Stimulated activated CD4-positive, alpha-beta T cell treated with anti-CD3 and anti-CD28 coated beads, Interleukin-1b, Interleukin-23, amount 100 ng/mL, for 1 hour (primary cell): ENCODE results near the gene ETHE1.
A peak's percentile ranks its signal among the peaks of the same experiment; 100 is the strongest.

Experiments used
- DNase-seq, 2 donors: peaks; one replicate each; pipeline ENCODE4 v3.0.0-alpha.2; 2020; ENCODE audit warnings: low read depth in 2 of 2

ETHE1 gene, protein sequence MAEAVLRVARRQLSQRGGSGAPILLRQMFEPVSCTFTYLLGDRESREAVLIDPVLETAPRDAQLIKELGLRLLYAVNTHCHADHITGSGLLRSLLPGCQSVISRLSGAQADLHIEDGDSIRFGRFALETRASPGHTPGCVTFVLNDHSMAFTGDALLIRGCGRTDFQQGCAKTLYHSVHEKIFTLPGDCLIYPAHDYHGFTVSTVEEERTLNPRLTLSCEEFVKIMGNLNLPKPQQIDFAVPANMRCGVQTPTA

DNA sequence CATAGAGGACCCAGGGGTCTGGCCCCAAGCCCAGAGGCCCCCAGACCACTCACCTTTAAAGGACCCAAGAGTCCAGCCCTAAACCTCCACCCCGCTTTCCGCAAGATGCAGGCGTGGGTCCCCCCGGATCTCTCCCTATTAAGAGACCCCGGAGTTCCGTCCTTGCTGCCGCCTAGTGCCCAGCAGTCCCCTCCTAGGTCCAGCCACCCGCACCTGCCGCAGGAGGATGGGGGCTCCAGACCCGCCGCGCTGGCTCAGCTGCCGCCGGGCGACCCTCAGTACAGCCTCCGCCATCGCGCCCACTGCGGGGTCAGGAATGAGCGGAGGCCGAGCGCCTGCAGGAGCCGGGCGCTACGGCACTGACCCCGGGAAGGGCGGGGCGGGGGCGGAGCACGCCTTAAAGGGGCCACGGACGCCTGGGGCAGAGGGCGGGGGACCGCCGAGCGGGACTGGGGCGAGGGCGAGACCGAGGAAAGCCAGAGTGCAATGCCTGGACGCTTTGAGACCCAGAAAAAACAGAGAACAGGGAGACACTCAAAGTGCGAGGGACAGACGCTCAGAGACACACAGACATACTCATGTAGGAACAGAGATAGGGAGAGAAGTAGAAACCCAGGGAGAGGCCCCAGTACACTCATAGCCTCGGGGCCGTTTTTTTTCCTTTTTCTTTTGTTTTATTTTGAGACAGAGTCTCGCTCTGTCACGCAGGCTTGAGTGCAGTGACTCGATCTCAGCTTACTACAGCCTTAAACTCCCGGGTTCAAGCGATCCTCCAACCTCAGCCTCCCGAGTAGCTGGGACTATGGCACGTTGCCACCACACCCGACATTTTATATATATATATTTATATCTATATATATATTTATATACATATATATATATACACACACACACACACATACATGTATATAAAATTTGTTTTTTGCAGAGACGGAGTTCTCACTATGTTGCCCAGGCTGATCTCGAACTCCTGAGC lies at the start of gene ETHE1:
TSS of gene ETHE1 (minus strand) at position 318 of the 976 bp plus-strand sequence. CDS start at position 294, 24 bp downstream.
- peak in 1 of 2 donors; percentile 57 for DNase-seq

DNA sequence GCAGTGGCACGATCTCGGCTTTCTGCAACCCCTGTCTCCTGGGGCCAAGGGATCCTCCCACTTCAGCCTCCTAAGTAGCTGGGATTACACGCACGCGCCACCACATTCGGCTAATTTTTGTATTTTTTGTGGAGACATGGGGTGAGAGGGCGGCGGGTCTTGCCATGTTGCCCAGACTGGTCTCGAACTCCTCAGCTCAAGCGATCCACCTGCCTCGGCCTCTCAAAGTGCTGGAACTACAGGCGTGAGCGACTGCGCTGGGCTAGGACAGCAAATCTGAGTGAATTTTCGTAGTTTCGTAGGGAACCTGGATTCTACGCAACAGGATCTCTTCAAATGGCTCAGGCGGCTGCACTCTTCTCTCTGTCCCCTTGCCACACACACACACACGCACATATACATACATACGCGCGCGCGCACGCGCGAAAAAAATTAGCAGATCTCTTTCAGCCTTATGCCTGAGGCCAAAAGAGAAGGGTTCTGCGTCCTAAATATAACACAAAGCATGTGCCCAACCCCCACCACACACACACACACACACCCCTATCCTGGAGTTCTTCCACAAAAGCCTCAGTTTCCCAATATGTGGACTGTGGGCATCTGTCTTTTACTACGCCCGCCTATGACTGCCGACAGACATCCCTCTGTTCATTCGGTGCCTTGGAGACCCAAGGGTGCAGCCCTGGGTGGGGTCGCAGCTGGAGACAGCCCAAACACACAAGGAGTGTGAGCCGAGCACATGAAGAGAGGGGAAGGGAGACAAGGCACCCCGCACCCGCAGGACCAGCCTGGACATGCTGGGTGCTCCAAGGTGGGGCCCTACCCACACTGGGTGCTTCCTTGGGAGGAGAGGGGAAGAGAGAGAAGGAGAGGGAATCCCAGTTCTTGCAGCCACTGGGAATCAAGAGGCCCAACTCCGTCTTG lies 49.2 kb upstream of the ETHE1 start:
- DNase-seq: no peak

DNA sequence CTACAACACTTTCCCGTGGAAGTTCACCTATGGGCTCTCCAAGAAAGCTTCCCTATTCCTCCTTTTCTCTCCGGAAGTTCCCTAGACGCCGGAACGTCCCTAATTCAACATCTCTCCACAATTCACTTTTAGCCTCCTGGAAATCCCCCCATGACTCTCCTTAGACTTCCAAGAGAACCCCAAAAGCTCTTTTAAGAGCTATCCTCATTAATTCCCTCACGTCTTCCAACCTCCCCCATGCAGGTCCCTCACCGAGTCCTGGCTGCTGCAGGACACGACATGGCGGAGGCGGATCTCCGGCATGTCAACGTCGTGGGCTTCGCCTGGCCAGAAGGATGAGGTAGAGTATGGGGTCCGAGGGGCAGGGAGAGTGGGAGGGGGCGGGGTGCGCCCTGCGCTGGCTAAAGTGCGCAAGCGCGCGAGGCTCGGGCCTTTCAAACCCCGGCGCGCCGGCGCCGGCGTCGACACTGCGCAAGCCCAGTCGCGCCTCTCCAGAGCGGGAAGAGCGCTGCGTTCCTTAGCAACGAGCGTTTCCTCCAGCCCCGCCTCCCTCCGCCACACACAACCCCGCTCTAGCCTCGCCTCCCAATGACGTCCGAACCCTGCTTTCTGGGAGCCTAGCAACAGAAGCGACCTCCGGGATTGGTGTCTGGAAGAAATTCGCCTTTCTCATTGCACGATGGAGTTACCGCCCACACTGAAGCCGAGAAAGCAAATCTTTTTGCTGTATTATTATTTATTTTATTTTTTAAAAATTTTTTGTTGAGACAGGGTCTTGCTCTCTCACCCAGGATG lies 48.4 kb upstream of the ETHE1 start, which contains the start of the genes PINLYP and XRCC1:
TSS of gene PINLYP (plus strand) at position 646 of the 795 bp plus-strand sequence. CDS start 1,391 bp downstream, outside the sequence.
TSS of gene XRCC1 (minus strand) at position 372 of the 795 bp plus-strand sequence. CDS start at position 303, 69 bp downstream.
- DNase-seq: peak; percentile 82 to 90

DNA sequence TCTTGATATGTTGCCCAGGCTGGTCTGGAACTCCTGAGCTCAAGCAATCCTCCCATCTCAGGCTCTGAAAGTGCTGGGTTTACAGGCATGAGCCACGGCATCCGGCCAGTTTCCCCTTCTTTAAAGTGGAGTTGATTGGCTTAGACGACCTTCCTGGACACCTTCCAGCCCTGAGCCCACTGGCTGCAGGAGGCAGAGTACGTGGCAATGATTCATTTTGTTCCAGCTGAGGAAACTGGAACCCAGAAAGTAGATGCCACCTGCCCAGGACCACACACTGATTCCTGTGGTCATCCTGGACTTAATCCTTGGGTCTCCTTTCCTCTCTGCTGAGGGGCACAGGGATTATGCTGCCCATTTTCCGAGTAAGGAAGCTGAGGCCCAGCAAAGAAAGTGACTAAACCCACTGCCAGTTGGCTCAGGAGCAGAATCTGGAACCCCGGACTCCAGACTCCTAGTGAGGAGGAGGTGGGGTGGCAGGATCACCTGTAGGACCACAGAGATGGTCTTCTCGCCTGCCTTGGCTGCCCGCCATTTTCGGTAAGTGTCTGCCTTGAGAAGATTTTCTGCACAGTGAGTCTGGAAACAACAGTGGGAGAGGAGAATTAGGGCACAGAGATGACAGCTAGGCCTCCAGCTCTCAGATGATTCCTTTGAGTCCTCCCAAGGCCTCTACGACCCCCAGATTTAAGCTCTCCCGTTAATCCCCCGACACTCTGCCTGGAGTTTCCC lies 47.6 kb upstream of the ETHE1 start:
- no peak for DNase-seq

DNA sequence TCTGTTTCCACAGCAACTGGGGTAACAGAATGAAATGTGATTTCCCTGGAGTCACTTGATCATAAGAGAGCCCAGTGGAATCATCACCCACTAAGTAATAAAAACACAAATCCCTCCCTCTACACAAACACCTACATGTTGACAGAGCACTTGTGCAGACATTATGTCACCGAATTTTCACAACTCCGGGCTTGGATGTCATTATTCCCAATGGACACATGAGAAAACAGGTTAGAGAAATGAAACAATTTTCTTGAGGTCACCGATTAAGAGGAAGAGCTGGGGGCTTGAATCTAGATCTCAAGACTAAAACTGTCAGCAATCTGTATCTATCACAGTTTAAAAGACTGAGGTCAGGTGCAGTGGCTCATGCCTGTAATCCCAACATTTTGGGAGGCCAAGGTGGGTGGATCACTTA lies 45.2 kb upstream of the ETHE1 start:
- no peak for DNase-seq

DNA sequence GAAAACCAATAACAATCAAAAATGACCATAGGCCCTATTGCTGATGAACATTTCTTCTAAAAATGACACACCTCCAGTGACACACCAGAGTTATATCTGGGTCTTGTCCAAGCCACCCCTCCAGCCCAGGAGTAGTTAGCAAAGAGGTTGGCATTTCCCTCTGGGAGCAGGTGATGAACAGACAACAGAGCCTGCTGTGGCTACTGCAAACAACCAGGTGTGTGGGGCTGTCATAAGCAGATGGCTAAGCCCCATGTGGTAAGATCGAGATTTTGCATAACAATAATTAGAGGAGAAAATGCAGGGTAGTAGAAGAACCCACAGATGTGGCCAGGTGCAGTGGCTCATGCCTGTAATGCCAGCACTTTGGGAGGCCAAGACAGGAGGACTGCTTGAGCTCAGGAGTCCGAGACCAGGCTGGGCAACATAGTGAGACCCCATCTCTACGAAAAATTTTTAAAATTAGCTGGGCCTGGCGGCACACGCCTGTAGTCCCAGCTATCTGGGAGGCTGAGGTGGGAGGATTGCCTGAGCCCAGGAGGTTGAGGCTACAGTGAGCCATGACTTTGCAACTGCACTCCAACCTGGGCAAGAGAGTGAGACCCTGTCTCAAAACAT lies 43.3 kb upstream of the ETHE1 start:
- DNase-seq: no peak

DNA sequence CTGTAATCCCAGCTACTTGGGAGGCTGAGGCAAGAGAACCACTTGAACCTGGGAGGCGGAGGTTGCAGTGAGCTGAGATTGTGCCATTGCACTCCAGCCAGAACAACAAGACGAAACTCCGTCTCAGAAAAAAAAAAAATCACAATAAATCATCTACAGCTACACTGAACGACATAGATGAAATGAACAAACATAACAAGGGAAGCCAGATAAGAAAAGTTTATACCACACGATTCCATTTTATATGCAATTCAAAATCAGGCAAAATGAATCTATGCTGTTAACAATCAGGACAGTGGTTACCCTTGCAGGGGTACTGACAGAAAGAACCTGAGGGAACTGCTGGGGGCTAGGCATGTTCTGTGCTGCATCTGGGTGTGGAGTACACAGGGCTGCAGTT lies 42.7 kb upstream of the ETHE1 start:
- no peak for DNase-seq

DNA sequence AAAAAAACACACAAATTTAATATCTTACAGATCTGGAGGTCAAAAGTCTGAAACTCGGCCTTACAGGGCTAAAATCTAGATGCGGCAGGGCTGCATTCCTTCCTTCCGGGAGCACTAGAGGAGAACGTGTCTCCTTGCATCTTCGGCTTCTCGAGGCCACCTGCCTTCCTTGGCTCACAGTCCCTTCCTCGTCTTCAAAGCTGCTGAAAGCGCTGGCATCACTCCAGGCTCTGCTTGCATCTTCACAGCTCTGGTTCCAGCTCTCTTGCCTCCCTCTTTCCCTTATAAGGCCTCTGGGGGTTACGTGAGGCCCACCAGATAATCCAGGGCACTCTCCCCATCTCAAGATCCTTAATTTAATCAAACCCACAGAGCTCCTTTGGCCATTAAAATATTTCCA lies 37.8 kb upstream of the ETHE1 start:
- DNase-seq: no peak

DNA sequence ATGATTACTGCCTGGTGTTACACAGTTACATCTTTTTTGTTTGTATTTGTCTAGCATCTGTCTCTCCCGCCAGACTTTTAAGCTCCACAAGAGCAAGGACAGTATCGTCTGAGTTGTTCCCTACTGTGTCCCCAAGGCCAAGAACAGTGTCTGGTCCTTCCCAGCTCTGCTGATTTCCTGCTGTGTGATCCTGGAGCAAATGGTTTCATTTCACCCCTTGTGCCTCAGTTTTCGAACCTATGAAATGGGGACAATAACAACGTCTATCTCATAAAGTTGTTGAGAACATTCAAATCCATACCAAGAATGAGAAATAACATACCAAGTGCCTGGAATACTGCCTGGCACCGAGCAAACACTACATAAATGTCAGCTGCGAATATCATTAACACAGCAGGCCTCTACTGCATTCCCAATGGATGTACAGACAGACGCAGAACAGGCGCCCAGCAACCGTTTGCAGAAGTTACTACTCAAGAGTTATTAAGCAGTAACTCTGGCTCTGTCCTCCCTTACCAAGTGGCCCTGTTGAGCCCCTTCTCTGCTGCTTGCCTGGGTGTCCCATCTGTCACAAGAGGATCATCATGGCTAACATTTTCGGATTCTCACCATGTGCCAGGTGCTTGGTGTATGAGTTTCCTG lies 36.9 kb upstream of the ETHE1 start:
- DNase-seq: no peak

DNA sequence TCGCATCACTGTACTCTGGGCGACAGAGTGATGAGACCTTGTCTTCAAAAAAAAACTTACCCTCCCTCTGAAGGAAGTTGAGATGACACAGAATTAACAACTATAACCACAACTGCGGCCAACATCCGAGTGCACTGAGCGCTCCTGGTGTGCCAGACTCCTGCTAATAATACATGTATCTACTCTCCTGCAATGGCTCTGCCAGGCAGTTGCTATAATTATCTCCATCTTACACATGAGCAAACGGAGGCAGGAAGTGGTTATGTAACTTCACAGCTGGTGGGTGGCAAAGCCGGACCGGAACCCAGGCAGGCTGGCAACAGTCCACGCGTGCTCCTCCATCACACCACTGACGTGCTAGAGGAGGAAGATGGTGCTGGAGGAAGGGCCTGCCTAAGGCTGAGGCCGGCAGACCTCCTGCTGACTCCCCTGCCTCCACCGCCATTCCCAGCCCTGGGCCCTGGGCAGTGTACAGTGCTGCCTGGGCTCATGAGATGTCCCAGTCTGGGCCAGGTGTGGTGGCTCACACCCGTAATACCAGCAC lies 35.8 kb upstream of the ETHE1 start:
- peak; percentile 30 to 55 for DNase-seq

DNA sequence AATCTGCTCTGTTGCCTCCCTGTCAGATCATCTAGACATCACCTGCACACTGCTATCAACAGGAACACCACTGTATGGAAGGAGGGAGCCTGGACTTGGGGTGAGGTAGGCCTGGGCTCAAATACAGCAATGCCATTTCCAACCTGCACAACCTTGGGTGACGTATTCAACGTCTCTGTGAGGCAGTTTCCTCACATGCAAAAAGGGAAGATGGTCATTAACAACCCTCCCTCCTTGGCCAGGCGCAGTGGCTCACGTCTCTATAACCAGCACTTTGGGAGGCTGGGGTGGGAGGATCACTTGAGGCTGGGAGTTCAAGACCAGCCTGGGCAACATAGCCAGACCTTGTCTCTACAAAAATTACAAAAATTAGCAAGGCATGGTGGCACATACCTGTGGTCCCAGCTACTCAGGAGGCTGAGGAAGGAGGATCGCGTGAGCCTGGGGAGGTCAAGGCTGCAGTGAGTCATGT lies 35.3 kb upstream of the ETHE1 start:
- DNase-seq: no peak

DNA sequence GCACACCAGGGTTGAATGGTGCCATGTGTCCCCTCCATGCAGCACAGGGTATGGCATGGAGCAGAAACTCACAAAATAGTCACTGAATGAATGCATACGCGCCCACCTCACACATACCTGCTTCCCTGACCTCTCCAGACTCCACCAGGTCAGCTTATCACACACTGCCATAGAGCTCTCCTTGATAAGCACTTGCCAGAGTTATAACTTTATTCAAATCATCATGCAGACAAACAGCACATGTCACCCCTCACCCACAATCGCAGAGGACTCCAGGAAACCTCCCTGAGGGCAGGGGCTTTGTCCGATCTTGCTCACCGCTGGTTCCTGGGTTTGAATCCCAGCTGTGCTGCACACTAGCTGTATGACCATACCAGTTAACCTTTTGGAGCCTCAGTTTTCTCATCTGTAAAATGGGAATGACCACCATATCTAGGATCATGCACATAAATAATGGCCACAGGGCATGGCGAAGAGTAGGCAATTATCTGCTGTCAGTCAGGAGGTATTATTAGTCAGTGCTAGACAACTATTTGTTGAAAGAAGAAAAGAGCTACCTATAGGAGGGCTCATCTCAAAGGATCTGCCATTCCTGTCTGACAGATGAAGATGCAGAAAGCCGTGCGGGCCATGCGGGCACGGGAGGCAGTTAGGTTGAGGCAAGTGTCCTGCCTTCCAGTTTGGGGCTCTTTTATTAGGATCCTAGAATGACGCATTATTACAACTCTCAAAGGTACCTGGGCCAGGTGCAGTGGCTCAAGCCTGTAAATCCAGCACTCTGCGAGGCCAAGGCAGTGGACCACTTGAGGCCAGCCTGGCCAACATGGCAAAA lies 34.4 kb upstream of the ETHE1 start:
- DNase-seq: no peak

DNA sequence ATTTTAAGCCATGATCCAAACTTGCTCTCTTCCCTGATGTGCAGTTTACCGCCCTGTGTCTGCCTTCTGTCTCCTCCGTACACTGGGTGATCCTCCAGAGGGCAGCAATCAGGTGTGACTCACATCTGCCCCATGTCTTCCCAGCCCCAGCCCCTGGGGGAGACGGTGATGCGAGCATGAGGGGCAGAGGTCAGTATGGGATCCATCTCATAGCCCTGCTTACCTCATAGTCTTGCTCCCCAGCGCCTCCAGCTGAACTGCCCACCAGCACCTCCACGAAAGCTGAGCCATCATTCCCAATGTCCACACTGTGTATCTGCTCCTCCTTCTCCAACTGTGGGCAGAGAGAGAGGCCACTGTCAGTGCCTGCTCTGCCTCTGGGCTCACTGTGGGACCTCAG lies 33.7 kb upstream of the ETHE1 start:
- DNase-seq: no peak

DNA sequence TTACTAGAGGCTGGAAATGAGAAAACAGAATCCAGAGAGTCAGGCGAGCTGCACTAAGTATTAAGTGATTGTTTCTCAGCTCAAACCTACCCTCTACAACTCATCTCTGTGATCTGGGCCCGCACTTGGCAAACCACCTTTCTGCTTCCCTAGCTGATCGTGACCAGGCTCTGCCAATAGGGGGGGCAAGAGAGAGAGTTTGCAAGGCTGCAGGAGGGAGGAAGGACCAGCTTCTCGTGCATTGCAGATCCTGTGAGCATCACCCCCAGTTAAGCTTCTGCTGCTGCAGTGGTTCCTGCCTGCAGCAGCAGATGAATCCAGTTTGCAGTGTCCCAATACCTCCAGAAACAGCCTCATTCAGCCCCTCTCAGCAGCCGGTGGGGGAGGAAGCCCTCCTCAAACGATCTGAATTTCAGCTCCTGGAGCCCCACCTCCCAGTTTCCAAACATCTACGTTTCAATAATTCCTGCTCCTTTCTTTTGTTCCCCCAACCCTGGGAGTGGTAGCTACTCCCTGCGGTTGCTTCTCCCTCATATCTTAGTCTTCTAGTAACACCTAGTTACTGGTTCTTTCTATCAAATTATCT lies 28.3 kb upstream of the ETHE1 start:
- DNase-seq: peak; percentile 66

DNA sequence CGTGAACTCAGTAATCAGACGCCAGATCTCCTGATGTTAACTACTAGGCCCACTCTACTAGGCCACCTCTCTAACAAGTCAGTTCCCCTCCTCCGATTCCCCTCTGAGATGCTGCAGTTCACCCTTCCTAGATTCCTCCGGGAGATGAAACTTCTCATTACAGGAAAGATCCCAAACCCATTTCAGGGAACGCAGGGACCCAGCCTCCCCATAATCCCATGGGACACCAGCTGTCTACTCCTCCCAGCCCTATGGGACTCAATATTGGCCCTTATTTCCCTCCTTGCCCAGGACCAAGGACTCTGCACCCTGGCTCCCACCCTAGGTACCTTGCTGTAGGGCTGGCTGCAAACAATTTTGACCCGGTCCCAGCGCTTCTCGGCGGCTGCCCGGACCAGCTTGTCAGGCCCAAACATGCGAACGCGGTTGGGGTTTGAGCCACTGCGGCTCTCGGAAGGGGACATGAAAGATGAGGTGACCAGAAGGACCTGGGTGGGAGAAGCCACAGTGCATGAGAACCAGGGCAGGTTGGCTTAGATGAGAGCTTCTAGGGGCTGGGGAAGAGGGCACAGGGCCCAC lies 27.4 kb upstream of the ETHE1 start:
- no peak for DNase-seq

DNA sequence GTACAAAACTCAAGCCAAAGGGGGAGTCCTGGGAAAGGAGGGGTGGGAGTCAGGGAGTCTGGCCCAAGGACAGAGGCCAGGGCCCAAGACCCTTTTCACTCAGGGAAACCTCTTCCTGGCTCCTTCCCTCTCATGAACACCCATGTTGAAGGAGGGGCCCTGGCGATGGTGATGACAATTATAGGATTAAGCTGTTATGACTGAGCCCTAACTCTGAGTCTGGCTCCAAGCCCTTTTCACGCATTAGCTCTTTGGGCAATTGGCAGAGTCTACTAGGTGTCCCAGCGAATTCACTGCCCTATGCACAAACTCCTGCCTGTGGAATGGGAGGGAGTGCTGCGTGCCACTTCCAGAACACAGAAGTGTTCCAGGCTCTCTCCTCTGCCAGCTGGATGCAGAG lies 26.7 kb upstream of the ETHE1 start:
- no peak for DNase-seq

DNA sequence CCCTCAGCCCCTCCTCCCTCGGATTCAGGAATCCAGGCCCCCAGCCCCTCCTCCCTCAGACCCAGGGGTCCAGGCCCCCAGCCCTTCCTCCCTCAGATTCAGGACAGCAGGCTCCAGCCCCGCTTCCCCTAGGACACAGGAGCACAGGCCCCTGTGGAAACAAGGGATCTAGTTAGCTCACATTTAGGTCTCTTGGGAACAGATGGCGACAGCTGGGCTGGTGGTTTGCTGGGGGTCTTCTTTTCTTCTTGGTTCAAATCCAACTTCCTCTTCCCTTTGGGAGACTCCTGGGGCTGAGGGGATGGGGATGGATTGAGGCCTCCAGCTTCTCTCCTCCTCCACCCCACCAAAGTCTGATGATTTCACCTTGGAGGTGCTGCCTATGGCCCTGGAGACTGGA lies 25.6 kb upstream of the ETHE1 start:
- DNase-seq: no peak
